SW 1271 (cell line): ENCODE measurements around the gene PDE8B.

Experiments
- DNase-seq, 2 experiments: peaks; one replicate each; lab custom pipeline; 2025; lab: John Stamatoyannopoulos, UW

PDE8B gene

GRCh38 chr5:77210091-77210963, at the start of gene PDE8B:
Gene PDE8B (plus strand): TSS chr5:77210680. CDS start chr5:77210926, 246 bp downstream.
- DNase-seq: no peak

DNA sequence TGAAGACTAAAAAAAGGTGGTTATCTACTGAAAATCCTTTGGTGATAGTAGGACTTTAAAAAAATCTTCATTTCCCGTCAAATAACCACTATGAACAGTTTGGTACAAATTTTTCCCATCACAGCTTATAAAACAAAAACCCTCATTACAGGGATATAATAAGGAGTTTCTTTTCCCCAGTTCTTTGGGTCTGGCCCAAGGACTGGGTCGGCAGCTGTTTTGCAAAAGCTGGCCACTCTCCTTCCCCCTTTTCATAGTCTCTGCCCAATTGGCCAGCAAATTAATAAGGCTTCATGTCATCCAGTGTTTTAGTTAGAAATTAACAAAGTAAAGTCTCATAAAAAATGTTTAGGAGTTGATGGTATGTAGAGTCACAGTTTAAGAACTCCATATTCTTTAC, 47.0 kb upstream of the PDE8B start:
- DNase-seq: no peak

DNA sequence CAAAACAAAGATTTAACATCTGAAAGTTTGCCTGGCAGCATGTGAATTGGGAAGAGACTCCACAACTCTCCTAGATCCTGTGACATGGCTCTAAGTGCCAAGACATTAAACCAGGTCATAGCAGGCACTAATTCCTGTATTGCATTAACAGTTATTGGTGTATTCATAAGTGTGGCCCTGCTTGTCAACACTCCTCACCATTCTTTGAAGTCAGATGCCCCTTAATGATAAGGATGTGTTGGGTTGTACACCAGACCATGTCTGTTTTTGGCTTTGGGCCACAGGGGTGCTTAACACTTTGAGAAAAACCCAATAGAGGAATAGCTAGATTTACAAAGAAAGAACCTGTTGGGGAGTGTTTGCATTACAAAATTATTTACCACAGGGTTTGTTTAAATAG, 43.4 kb upstream of the PDE8B start:
- no peak for DNase-seq

DNA sequence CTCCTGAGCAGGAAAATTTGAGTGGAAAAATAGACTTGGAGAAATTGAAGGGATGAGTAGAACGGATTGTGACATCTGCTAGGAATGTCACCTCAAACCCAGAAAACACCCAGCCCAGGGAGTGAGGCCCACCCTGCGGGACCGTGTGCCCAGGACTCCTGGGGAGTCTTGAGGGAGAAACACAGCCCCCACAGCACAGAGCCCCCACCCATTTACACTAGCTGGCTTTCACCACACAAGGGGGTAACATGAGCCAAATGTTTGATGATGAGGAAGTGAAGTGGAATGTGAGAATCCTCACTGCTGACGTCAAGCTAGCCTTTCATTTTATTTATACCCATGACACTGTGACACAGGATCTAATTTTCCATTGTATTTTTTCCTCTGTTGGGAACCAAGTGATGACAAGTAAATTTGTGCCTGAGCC, 42.8 kb upstream of the PDE8B start:
- DNase-seq: peak in 1 of 2 experiments; percentile 10

GRCh38 chr5:77168161-77168878, 42.2 kb upstream of the PDE8B start:
- DNase-seq: no peak

DNA sequence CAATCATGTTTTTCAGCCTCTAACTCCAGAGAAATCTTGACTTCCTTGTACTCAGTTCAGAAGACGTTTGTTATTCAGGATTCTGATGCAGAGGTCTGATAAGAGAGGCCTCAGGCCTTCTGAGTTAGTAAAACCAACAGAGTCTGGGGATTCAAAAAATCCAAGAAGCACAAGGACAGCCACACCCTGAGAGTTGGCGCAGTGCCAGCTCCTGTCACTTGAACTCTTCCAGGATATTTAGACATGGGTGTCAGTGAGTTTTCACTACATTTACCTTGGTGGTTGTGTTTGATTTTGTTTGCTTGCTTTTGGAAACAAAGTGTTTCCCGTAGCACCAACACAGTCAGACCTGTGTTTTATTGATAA, 41.6 kb upstream of the PDE8B start:
- DNase-seq: no peak

DNA sequence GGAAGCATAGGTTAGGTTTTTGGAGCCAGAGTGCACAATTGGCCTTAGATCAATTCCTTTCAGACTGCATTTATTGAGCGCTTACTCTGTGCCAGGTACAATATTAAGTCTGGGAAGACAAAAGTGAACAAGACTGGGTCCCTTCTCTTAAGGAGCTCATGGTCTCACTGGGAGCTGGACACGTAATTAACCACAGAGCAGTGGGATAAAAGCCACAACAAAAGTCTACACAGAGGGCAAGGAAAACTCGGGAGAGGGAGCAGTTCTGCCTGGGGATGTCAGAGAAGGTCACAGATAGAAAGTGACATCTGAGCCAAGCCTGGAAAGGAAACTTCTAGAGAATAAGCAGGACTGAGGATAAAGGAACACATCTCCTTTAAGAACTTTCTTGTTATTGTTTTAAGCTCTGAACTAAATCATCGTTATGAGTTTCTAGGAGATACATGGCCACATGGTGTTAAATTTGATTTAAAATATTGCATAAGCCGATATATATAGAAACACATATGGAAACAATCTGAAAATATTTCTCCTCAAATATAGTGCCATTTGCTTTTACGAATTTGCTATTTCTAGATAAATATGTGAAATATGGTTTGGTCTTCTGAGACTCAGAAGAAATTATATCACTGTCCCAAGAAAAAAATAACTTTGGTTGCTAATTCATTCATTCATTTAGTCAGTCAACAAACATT, 40.1 kb upstream of the PDE8B start:
- no peak for DNase-seq

GRCh38 chr5:77171141-77171910, 39.2 kb upstream of the PDE8B start:
- DNase-seq: no peak

- no peak for DNase-seq
Observed at GRCh38 chr5:77172713-77173328, 37.7 kb upstream of the PDE8B start.

DNA sequence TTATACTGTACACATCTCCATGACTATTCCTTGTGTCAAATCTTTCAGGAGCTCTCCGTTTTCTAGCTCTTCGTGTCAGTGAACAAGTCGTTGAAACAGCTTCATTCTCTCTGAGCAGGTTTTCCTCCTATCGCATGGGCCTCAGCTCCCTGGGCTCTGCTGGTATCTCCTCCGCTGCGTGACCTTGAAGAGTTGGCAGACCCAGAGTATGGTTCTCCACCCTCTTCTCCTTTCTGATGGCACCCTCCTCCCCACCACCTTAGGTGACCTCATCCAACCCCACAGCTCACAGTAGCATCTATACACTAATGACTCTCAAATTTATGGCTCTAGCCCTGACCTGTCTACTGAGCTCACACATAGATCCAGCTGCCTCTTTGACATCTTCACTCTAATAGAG, 36.0 kb upstream of the PDE8B start:
- no peak for DNase-seq

GRCh38 chr5:77175231-77175630, 35.2 kb upstream of the PDE8B start:
- DNase-seq: no peak

- DNase-seq: no peak
Observed at GRCh38 chr5:77176429-77176828, 34.1 kb upstream of the PDE8B start.

DNA sequence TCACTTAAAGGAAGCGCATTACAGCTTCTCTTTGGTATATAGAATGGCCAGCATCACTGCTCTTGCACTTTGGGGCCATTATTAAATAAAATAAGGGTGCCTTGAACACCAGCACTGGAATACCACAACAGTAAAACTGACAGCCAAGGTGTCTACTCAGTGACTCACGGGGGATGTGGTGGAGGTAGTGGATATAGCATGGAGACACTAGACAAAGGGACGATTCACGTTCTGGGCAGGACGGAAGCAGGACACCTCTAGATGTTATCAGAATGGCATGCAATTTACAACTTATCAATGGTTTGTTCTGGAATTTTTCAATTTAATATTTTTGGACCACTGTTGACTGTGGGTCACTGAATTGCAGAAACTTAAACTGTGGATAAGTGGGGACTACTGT, 32.9 kb upstream of the PDE8B start:
- no peak for DNase-seq

DNA sequence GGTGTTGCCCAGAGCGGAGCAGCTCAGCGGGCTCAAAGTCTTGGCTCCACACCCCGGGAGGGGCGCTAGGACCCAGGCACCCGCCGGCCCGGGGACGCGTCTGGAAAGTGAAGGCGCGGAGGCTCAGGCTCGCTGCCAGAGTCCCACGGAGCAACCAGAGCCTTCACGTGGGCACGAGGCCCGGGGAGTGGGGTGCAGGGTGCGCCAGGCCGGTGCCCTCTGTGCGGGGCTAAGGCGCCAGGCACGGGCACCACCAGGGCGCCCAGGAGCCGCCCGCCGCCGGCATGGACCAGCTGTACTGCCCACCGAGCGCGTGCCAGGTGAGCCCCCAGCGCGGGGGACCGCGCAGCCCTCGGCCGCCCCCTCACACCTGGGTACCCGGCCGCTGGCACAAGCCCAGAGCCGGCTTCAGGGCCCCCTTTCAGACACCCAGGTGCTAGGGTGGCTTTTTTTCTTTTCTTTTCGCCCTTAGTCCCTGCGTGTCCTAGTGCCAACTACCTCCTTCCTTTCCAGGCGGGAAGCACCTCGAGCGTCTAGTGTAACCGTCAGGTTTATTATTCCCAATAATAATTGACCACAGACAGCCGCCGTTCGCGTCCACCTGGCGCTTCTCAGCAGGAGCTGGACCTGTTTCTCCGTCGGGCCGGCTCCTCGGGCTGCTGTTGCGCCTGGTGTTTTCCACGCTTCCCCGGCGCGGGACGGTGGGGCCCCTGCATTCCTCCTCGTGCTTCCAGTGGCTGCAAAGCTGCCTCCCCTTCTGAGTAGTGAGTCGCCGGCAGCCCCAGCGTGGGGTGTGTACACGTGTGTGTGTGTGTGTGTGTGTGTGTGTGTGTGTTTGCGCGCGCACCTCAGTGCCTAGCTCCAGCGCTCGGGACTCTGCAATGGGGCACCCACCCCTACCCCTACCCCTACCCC, 30.1 kb upstream of the PDE8B start:
- DNase-seq: no peak

DNA sequence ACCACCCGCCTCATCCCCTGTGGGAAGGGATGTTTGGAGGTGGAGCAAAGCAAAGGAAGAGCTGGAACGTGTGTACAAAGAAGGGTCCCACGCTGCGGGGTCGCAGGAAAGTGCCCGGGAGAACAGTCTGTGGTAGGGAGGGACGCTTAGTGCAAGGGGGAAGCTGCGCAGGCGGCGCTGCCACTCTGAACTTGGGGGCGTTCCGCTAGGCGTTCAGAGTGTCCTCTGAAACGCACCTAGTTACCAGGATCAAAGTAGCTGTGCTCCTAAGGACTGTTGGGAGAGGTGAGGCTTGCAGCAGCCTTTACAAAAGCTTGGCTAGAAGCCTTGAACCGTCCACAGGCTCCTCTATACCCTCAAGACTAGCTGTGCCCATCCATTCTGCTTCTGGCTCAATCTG, 29.3 kb upstream of the PDE8B start:
- no peak for DNase-seq

GRCh38 chr5:77181596-77182304, 28.7 kb upstream of the PDE8B start:
- DNase-seq: no peak

- DNase-seq: no peak
Observed at GRCh38 chr5:77182367-77182766, 28.1 kb upstream of the PDE8B start.

GRCh38 chr5:77186652-77187370, 23.7 kb upstream of the PDE8B start:
- no peak for DNase-seq

DNA sequence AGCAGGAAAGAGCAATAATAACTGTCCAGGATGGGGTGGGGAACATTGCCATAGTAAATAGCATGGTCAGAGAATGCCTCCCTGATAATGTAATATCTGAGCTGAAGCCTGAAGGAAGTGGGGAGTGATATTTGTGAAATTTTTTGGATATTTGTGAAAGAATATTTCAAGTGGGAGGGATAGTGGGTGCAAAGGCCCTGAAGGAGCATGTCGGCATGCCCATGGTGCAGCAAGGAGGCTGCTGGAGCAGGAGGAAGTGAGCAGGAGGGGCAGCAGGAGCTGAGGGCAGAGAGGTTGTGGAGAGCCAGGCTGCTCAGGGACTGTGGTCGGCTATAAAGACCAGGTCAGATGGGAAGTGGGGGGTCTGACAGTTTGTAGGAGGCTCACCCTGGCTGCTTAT, 21.1 kb upstream of the PDE8B start:
- DNase-seq: no peak
